ENCODE results near the gene RTL10.

- TF ChIP-seq ZNF571 (tag by site-specific recombination; IDR thresholded peaks at IDR 0.05) (no peak), ATF2 (tag by site-specific recombination; IDR thresholded peaks at IDR 0.05; ENCODE audit: low read depth) (no peak), SP2 (tag by site-specific recombination; IDR thresholded peaks at IDR 0.05) (no peak), ZNF560 (tag by site-specific recombination; IDR thresholded peaks at IDR 0.05; ENCODE audit: borderline replicate concordance) (no peak), ZNF391 (tag by site-specific recombination; IDR thresholded peaks at IDR 0.05; ENCODE audit: borderline replicate concordance, low read depth) (no peak), ZNF239 (tag by site-specific recombination; IDR thresholded peaks at IDR 0.05) (no peak), ZNF707 (tag by site-specific recombination; IDR thresholded peaks at IDR 0.05) (no peak), KLF7 (tag by site-specific recombination; IDR thresholded peaks at IDR 0.05; ENCODE audit: borderline replicate concordance) (no peak), ZNF302 (tag by site-specific recombination; IDR thresholded peaks at IDR 0.05; ENCODE audit: low read depth) (no peak), ZNF23 (tag by site-specific recombination; IDR thresholded peaks at IDR 0.05; ENCODE audit: borderline replicate concordance) (no peak)
- TF ChIP-seq, protein P1, sequence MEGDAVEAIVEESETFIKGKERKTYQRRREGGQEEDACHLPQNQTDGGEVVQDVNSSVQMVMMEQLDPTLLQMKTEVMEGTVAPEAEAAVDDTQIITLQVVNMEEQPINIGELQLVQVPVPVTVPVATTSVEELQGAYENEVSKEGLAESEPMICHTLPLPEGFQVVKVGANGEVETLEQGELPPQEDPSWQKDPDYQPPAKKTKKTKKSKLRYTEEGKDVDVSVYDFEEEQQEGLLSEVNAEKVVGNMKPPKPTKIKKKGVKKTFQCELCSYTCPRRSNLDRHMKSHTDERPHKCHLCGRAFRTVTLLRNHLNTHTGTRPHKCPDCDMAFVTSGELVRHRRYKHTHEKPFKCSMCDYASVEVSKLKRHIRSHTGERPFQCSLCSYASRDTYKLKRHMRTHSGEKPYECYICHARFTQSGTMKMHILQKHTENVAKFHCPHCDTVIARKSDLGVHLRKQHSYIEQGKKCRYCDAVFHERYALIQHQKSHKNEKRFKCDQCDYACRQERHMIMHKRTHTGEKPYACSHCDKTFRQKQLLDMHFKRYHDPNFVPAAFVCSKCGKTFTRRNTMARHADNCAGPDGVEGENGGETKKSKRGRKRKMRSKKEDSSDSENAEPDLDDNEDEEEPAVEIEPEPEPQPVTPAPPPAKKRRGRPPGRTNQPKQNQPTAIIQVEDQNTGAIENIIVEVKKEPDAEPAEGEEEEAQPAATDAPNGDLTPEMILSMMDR (tag by site-specific recombination; IDR thresholded peaks at IDR 0.05) = no peak
- TF ChIP-seq, protein P2, sequence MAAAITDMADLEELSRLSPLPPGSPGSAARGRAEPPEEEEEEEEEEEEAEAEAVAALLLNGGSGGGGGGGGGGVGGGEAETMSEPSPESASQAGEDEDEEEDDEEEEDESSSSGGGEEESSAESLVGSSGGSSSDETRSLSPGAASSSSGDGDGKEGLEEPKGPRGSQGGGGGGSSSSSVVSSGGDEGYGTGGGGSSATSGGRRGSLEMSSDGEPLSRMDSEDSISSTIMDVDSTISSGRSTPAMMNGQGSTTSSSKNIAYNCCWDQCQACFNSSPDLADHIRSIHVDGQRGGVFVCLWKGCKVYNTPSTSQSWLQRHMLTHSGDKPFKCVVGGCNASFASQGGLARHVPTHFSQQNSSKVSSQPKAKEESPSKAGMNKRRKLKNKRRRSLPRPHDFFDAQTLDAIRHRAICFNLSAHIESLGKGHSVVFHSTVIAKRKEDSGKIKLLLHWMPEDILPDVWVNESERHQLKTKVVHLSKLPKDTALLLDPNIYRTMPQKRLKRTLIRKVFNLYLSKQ (tag by site-specific recombination; IDR thresholded peaks at IDR 0.05; ENCODE audit: borderline replicate concordance) = no peak
Observed at GRCh38 chr22:19873138-19873959, 18.7 kb upstream of the RTL10 start.
